Measurements from ENCODE around the gene OGT.
"Not testable (repeated sequence)": the region's sequence is repeated elsewhere in the genome, so short reads cannot be mapped to it uniquely, and the experiment has no call there.

Gene OGT

GRCh38 chrX:71541210-71542022, 8.5 kb downstream of the OGT start:
- DNase-seq = no peak

GRCh38 chrX:71542411-71542810, 9.5 kb downstream of the OGT start:
- no peak for DNase-seq

- DNase-seq = no peak
Measured at GRCh38 chrX:71542825-71543224, 9.9 kb downstream of the OGT start.

DNA sequence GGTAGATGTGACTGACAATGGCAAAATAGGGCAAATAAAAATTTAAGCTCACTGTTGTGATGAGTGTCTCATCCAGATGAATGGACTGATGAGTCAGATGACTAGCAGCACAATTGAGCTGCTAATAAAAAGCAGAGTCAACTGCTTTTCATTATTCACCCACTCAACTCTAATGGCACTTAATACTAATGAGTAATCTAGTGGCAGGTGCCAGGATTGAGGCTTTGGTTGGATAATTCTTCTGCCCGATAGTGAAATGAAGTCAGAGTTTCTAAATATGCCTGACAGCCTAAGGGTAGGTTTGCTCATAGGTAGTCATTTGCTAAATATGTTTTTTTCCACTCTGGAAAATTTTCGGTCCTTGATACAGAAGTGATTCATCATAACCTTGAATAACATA, 10.4 kb downstream of the OGT start:
- DNase-seq = no peak

- DNase-seq = no peak
Measured at GRCh38 chrX:71545364-71545763, 12.5 kb downstream of the OGT start.

DNA sequence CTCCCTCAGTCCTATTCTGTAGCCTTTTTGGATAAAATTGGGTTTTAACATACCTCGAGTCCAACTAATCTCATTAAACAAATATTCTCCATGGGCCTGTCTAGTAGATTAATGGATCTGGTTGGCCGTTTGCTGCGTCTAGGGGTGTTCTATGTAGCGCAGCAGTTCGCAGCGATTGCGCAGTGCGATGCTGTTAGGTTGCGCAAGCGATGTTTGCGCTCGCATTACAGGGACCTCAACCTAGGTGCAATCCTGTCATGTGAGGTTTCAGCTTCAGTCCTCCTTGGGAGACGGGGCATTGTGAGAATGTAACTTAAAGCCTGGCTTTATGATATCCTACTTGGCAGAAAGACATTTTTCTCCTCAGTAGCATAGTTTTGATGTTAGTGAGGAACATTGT, 14.0 kb downstream of the OGT start:
- DNase-seq = no peak

GRCh38 chrX:71547339-71547738, 14.4 kb downstream of the OGT start:
- DNase-seq = no peak

- no peak for DNase-seq
Measured at GRCh38 chrX:71549986-71550385, 17.1 kb downstream of the OGT start.

- no peak for DNase-seq
Measured at GRCh38 chrX:71550578-71550977, 17.7 kb downstream of the OGT start.

DNA sequence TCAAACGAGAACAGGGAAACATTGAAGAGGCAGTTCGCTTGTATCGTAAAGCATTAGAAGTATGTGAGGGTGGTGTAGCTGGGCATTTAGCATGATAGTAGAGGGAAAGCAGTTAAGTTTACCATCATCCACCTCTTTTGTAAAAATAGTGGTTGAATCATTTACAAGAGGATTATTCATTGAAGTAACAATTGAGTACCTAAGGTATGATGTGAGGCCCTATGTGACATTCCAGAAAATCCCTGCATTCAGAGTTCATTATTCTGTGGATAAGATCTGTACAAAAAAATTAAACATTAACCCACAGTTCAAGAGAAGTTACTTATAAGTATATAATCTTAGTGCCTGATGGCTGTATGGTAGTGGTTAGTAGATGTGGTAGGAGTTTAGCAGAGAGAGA, 23.1 kb downstream of the OGT start:
- DNase-seq = no peak

DNA sequence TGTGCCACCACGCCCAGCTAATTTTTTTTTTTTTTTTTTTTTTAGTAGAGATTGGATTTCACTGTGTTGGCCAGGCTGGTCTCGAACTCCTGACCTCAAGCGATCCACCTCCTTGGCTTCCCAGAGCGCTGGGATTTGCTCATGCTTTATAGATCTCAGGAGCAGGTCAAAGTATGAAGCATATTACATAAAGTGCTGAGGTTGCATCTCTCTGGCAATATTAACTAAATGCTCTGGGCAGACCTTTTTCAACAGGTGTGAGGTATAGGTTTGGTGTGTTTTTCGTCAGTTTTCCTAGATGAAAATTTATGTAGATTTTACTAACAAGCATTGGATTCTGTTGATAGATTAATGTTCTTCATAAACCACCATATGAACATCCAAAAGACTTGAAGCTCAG, 26.0 kb downstream of the OGT start:
- no peak for DNase-seq

- DNase-seq = not testable (repeated sequence)
Measured at GRCh38 chrX:71559773-71560172, 26.9 kb downstream of the OGT start.

GRCh38 chrX:71563921-71564320, 31.0 kb downstream of the OGT start:
- no peak for DNase-seq

DNA sequence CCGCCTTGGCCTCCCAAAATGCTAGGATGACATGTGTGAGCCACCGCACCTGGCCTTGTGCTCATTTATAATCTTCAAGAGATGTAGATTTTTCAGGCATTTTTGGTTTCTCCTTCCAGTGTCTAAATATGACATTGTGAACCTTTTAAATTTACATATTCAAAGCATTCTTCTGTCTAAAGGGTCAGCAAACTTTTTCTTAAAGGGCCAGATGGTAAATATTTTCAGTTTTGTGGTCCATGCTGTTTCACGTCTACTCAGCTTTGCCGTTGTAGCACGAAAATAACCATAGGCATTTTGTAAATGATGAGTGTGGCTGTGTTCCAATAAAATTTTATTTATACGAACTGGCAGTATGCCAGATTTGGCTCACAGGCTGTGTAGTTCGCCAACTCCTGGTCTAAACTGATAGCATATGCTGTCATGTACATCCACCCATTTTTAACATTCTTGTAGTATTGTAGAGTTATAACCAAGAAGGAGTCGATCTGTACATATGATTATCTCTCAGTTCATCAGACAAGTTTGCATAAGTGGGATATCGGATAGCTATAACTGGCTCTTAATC, 32.7 kb downstream of the OGT start:
- no peak for DNase-seq

GRCh38 chrX:71571390-71571789, 38.5 kb downstream of the OGT start:
- DNase-seq = not testable (repeated sequence)

GRCh38 chrX:71573590-71573989, 40.7 kb downstream of the OGT start:
- DNase-seq = no peak

- DNase-seq = no peak
Measured at GRCh38 chrX:71577682-71578081, 44.8 kb downstream of the OGT start.

DNA sequence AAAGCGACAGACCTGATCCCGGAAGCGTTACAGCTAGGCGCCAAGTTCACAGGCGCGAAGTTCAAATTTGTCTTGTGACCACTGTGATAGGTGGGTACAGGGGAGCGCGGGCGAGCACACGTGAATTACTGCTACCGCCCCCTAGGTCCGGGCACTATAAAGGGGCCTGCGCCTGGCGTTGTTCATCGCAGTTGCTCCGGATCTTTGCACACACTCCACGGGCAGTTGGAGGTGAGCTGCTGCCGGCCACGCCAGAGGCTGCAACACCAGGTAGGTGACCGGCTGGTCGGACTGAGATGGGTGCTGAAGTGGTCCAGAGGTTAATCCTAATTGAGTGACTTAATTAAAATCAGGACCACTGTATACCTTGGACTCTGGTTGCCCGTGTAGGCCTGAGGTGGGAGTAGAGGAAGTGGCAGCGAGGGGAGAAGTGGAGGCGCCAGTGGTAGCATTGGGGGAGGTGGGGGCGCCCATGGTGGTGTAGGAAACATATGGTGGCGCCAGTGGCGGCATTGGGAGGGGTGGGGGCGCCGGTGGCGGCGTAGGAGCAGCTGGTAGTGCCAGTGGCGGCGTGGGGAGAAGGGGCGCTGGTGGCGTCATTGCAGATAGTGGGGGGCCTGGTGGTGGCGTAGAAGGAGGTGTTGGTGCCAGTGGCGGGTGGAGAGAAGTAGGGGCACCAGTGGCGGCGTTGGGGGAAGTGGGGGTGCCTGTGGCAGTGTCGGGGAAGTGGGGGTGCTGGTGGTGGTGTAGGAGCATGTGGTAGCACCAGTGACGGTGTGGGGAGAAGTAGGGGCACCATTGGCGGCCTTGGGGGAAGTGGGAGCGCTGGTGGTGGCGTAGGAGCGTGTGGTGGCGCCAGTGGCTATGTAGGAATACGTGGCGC, 45.6 kb downstream of the OGT start, which contains the start of gene GCNA:
Gene GCNA, plus strand, starts transcription at position 185 of the 883 bp plus-strand sequence. CDS start 2,385 bp downstream, outside the sequence.
- DNase-seq = no peak

DNA sequence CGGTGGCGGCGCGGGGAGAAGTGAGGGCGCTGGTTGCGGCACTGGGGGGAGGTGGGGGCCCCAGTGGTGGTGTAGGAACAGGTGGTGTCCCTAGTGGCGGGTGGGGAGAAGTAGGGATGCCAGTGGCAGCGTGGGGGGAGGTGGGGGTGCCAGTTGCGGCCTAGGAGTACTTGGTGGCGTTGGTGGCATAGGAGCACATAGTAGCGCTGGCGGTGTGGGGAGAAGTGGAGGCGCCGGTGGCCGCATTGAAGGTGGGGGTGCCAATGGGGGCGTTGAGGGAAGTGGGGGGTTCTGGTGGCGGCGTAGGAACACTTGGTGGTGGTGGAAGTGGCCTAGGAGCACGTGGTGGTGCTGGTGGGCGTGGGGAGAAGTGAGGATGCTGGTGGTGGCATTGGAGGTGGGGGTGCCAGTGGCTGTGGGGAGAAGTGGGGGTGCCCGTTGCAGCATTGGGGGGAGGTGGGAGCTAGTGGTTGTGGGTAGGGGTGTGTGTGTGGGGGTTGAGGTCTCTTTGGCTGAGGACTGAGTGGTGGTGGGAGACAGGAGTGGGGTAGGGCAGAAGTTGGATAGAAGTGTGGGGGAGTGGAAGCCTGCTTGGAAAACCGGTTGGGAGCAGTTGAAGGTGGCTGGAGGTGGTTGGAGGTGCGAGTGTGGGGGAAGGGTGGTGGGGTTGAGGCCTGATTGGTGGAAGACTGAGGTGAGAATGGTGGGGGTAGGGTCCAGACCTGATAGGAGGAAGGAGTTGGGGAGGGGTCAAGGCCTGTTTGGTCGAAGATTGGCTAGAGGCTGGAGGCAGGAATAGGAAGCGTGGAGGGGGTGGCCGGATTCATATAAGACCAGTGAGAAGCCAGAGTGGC, 46.5 kb downstream of the OGT start:
- DNase-seq = no peak

- no peak for DNase-seq
Measured at GRCh38 chrX:71579990-71580380, 47.1 kb downstream of the OGT start.

DNA sequence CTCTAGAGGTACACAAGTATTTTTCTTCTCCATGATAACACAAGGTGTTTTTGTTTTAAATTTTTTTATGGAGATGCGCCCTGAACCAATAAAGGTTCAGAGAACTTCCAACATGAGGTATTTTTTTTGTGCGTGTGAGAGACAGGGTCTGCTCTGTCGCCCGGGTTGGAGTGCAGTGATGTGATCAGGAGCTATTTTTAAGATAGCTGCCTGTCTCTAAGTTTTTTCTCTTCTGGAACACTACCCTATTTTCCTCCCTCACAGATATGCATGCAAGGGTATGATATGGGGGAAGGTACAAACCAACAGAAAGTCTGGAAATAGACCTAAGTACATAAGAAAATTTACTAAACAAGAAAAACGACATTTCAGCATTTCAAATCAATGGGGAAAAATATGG, 48.3 kb downstream of the OGT start:
- DNase-seq = no peak

GRCh38 chrX:71586929-71587328, 54.0 kb downstream of the OGT start:
- no peak for DNase-seq

DNA sequence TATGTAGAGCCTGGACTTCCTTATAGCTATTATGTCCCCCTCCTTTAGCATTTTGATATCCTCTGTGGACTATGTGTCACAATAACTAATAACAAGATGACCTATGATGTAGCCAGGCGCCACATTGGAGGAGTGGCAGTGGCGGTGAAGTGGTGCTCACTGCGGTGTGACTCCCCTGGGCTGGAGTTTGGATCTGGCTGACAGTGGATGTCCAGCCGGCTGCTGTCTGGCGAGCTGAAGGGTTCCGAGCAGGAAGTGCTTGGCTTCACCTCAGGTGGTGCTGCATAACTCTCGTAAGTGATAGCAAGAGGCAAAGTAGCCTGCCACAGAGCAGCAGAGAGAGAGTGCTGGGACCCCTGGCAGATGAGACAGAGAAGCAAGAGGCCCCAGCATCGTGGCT, 60.3 kb downstream of the OGT start:
- DNase-seq = not testable (repeated sequence)

Measured in NCI-H345 (cell line).